Gastroesophageal sphincter (tissue), 2 donors: ENCODE results near the gene RABGAP1.

Experiments used
- EP300 ChIP-seq: sonication (generic); formaldehyde crosslinking; IDR thresholded peaks from one replicate; pipeline ENCODE4 v1.6.1; 2017; ENCODE audit warnings: antibody characterized with exemption, mild to moderate bottlenecking
- POLR2A ChIP-seq, 2 donors: fragments of 450-650 bp; IDR thresholded peaks; one replicate each; pipeline ENCODE4 v1.6.1; 2017; ENCODE audit warnings: antibody characterized with exemption in 2 of 2, mild to moderate bottlenecking in 2 of 2, moderate library complexity in 1 of 2

DNA sequence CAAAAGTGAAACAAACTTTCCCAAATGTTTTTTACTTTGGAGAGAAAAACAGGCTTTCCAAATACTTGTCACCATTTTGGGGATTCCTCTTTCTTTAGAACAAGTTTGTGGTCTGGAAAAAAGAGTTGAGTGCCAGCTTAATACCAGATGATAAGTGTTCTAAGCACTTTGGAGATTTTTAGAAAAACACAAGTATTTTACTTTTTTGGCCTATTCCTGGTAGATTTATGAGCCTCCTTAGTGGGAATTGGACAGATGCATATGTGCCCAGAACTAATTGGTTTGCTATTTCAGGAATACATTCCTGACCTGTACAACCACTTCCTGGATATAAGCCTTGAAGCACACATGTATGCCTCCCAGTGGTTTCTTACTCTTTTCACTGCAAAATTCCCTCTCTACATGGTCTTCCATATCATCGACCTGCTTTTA is 133.2 kb downstream of the RABGAP1 start:
- no peak for TF ChIP-seq POLR2A (IDR thresholded peaks at IDR 0.05)
- no peak for TF ChIP-seq EP300
